ENCODE measurements around the gene BAZ2A. TPM values are rescaled to one million over a fixed set of nuclear protein-coding genes. Genes with fewer than 3 reads are reported as not detected.

The BAZ2A gene
- total RNA-seq, 1 experiment from 2014 or later = 106 TPM

- Histone ChIP-seq H4K20me1 (ENCODE audit: insufficient read depth) (no peaks in the 10 kb centered on the region), H3K9ac (ENCODE audit: low read length) (peak overlapping the region; percentile 79), H3K27me3 (ENCODE audit: insufficient read depth, low read length) (no peaks in the 10 kb centered on the region), H3K4me3 (replicated peaks in 1 of 2; ENCODE audit: low read depth in 1 of 2, low read length in 2 of 2) (peak overlapping the region; percentile 42 to 93; a peak in 3 of 4 replicates), H3K79me2 (ENCODE audit: insufficient read depth, low read length) (peaks cover 58% of the 10 kb centered on the region), H3K9me2 (ENCODE audit: insufficient read depth) (no peaks in the 10 kb centered on the region), H2AFZ (ENCODE audit: low read depth, low read length, poor library complexity, severe bottlenecking) (no peak overlapping the region), H3K36me3 (ENCODE audit: control insufficient read depth in 1 of 2, insufficient read depth in 2 of 2, low read length in 2 of 2) (peaks cover 2 to 4% of the 10 kb centered on the region in 2 experiments), H3K4me2 (ENCODE audit: low read length) (peak overlapping the region; percentile 98), H3K9me3 (ENCODE audit: control insufficient read depth in 1 of 2, insufficient read depth in 1 of 2, low read depth in 1 of 2, low read length in 2 of 2) (no peaks in the 10 kb centered on the region), H3K27ac (ENCODE audit: low read depth, low read length) (peak overlapping the region; percentile 35; the same call in 1 of the 2 replicates), H3K4me1 (ENCODE audit: control insufficient read depth in 1 of 2, insufficient read depth in 2 of 2, low read length in 2 of 2) (peaks cover 40 to 75% of the 10 kb centered on the region in 2 experiments)
- intact Hi-C loops (cut with micrococcal nuclease) = no loop called here
- TF ChIP-seq, protein P1, sequence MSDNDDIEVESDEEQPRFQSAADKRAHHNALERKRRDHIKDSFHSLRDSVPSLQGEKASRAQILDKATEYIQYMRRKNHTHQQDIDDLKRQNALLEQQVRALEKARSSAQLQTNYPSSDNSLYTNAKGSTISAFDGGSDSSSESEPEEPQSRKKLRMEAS (IDR thresholded peaks at IDR 0.05) = no peak
- TF ChIP-seq, protein P2, sequence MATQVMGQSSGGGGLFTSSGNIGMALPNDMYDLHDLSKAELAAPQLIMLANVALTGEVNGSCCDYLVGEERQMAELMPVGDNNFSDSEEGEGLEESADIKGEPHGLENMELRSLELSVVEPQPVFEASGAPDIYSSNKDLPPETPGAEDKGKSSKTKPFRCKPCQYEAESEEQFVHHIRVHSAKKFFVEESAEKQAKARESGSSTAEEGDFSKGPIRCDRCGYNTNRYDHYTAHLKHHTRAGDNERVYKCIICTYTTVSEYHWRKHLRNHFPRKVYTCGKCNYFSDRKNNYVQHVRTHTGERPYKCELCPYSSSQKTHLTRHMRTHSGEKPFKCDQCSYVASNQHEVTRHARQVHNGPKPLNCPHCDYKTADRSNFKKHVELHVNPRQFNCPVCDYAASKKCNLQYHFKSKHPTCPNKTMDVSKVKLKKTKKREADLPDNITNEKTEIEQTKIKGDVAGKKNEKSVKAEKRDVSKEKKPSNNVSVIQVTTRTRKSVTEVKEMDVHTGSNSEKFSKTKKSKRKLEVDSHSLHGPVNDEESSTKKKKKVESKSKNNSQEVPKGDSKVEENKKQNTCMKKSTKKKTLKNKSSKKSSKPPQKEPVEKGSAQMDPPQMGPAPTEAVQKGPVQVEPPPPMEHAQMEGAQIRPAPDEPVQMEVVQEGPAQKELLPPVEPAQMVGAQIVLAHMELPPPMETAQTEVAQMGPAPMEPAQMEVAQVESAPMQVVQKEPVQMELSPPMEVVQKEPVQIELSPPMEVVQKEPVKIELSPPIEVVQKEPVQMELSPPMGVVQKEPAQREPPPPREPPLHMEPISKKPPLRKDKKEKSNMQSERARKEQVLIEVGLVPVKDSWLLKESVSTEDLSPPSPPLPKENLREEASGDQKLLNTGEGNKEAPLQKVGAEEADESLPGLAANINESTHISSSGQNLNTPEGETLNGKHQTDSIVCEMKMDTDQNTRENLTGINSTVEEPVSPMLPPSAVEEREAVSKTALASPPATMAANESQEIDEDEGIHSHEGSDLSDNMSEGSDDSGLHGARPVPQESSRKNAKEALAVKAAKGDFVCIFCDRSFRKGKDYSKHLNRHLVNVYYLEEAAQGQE (IDR thresholded peaks at IDR 0.05; ENCODE audit: low read depth) = no peak
- ChIA-PET POLR2A (no interaction called here), CTCF (interaction anchor here (1.1 kb wide), 1 partner anchor 39 kb away, joined by 3 read pairs; no protein-coding TSS in a partner anchor), RAD21 (ENCODE audit: low non-redundant PET in 1 of 2, low total read pairs in 2 of 2, uncharacterized antibody in 2 of 2, unreplicated experiment in 2 of 2) (no interaction called here)
- no TSS peak for BruUV-seq (replicated peaks)
- ATAC-seq (no peak), DNase-seq (ENCODE audit: low read depth, low spot score) (no peak)
Measured at GRCh38 chr12:56632701-56633467, 2.8 kb upstream of the BAZ2A start.
